Uterine smooth muscle cell (primary cell): Measurements from ENCODE around the gene MICALL2. TPM values are rescaled to one million over a fixed set of nuclear protein-coding genes. Genes with fewer than 3 reads are reported as not detected.

Experiments used
- total RNA-seq: library from RNA; depleted of rRNA; stranded (reverse); fragments of >200 nt; gene quantifications from 2 replicates; pipeline ENCODE4 v1.2.3, GENCODE V29; 2014

The MICALL2 gene
- 15.0 and 16.7 TPM in 2 replicates for total RNA-seq

GRCh38 chr7:1458683-1459511 is at the start of gene MICALL2:
MICALL2 (minus strand) TSS chr7:1459470; CDS start chr7:1459326, 144 bp downstream.

GRCh38 chr7:1503816-1504775 is 44.8 kb upstream of the MICALL2 start, which contains the start of gene INTS1:
INTS1 (minus strand) TSS chr7:1504389; CDS start chr7:1503960, 429 bp downstream.

Other genes with a start within 250 kb of the MICALL2 start
- not detected in 2 replicates for gene UNCX, start 226.6 kb downstream of the MICALL2 start, total RNA-seq
- gene INTS1, start 44.9 kb upstream of the MICALL2 start, total RNA-seq, result 48.7 and 50.8 TPM in 2 replicates
- gene MAFK, start 71.2 kb upstream of the MICALL2 start, total RNA-seq, result 31.2 and 33.0 TPM in 2 replicates
- gene TMEM184A, start 96.7 kb upstream of the MICALL2 start, total RNA-seq, result 0.11 TPM in 1 of 2 replicates, not detected in the other
- gene PSMG3, start 110.6 kb upstream of the MICALL2 start, total RNA-seq, result 26.4 and 31.8 TPM in 2 replicates
- 0.77 and 1.2 TPM in 2 replicates for gene ELFN1, start 210.8 kb upstream of the MICALL2 start, total RNA-seq